Astrocyte (in vitro differentiated cells and primary cell): ENCODE measurements around the gene SIRPG. TPM values are rescaled to one million over a fixed set of nuclear protein-coding genes. Genes with fewer than 3 reads are reported as not detected.

Source experiments
- DNase-seq: peaks from one replicate; pipeline ENCODE4 v3.0.0-alpha.2; 2010; ENCODE audit warnings: low read depth
- FAIRE-seq: peaks from 2 replicates; lab custom pipeline; 2011; peaks lifted over from hg19 to GRCh38; lab: Jason Lieb, UNC
- H2AFZ ChIP-seq: 2 replicates; pipeline ENCODE4 v1.6.0; 2012; ENCODE audit warnings: low read depth, low read length, inconsistent platforms
- H3K27ac ChIP-seq: 2 replicates; pipeline ENCODE4 v1.5.1; 2011; ENCODE audit warnings: low read depth, low read length, inconsistent platforms
- H3K27me3 ChIP-seq: 2 replicates; pipeline ENCODE4 v1.6.0; 2011; ENCODE audit warnings: low read length, inconsistent platforms; ENCODE audit not compliant: insufficient read depth
- H3K36me3 ChIP-seq: 2 replicates; pipeline ENCODE4 v1.5.1; 2011; ENCODE audit warnings: low read length, inconsistent platforms; ENCODE audit not compliant: insufficient read depth
- H3K4me1 ChIP-seq: 2 replicates; pipeline ENCODE4 v1.5.1; 2011; ENCODE audit warnings: low read length, inconsistent platforms; ENCODE audit not compliant: insufficient read depth
- H3K4me2 ChIP-seq: 2 replicates; pipeline ENCODE4 v1.6.0; 2012; ENCODE audit warnings: low read length, inconsistent platforms
- H3K4me3 ChIP-seq: 2 replicates; pipeline ENCODE4 v1.5.1; 2011; ENCODE audit warnings: low read depth, mild to moderate bottlenecking, low read length, inconsistent platforms; ENCODE audit not compliant: insufficient read depth
- H3K79me2 ChIP-seq: 2 replicates; pipeline ENCODE4 v1.6.0; 2012; ENCODE audit warnings: mild to moderate bottlenecking, low read length, inconsistent platforms; ENCODE audit not compliant: insufficient read depth
- H3K9ac ChIP-seq: 2 replicates; pipeline ENCODE4 v1.6.0; 2012; ENCODE audit warnings: mild to moderate bottlenecking, low read length, inconsistent platforms
- H3K9me3 ChIP-seq: 2 replicates; pipeline ENCODE4 v1.5.1; 2012; ENCODE audit warnings: low read depth, mild to moderate bottlenecking, low read length, inconsistent platforms; ENCODE audit not compliant: insufficient read depth
- H4K20me1 ChIP-seq: 2 replicates; pipeline ENCODE4 v1.6.0; 2012; ENCODE audit warnings: low read length, inconsistent platforms; ENCODE audit not compliant: insufficient read depth
- H3K27ac Mint-ChIP-seq: one replicate; pipeline ENCODE4 v1.8.0; 2021; ENCODE audit warnings: mild to moderate bottlenecking, mixed read lengths; ENCODE audit not compliant: unreplicated experiment
- H3K27me3 Mint-ChIP-seq: one replicate; pipeline ENCODE4 v1.8.0; 2021; ENCODE audit warnings: low read depth, mixed read lengths; ENCODE audit not compliant: unreplicated experiment
- H3K36me3 Mint-ChIP-seq: one replicate; pipeline ENCODE4 v1.8.0; 2021; ENCODE audit warnings: low read depth, mixed read lengths; ENCODE audit not compliant: unreplicated experiment
- H3K4me1 Mint-ChIP-seq: one replicate; pipeline ENCODE4 v1.8.0; 2021; ENCODE audit warnings: low read depth, mixed read lengths; ENCODE audit not compliant: unreplicated experiment
- H3K4me3 Mint-ChIP-seq: one replicate; pipeline ENCODE4 v1.8.0; 2021; ENCODE audit warnings: mild to moderate bottlenecking, moderate library complexity, mixed read lengths; ENCODE audit not compliant: unreplicated experiment
- H3K9me3 Mint-ChIP-seq: one replicate; pipeline ENCODE4 v1.8.0; 2021; ENCODE audit warnings: mild to moderate bottlenecking, mixed read lengths; ENCODE audit not compliant: unreplicated experiment
- EZH2 ChIP-seq: IDR thresholded peaks from 2 replicates; pipeline ENCODE4 v1.6.1; 2012; ENCODE audit warnings: mild to moderate bottlenecking, low read length, inconsistent platforms; ENCODE audit not compliant: insufficient read depth
- total RNA-seq: library from RNA; stranded (reverse); gene quantifications from 2 replicates; pipeline ENCODE4 v1.2.1, GENCODE V29; 2021
- TF ChIP-seq, protein P1 (sequence below): IDR thresholded peaks from 2 replicates; pipeline ENCODE4 v1.5.1; 2011; ENCODE audit warnings: low read depth, mild to moderate bottlenecking, inconsistent platforms, low read length, moderate library complexity; ENCODE audit not compliant: insufficient read depth

SIRPG gene
- total RNA-seq, 1 donor from 2014 or later: not detected

DNA sequence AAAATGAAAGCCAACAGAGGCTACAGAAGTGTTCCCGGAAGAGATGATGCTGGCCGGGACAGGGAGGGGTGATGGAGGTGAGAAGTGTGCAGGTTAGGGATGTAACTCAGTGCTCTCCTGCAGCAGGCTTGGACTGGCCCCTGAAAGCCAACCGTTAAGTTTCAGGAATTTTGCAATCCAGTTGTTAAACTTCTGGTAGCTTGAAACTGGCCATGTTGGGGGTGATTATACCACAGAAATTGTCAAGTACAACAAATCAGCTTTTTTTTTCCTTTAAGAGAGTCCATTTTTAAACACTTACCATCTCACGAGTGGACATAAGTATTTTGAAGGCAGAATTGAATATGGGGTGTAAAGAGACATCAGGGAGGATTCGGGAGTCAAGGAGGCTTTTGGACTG lies 29.0 kb downstream of the SIRPG start:
- no peaks in the 10 kb centered on the region for H3K27me3 ChIP-seq
- Mint-ChIP-seq H3K9me3 (no peaks in the 10 kb centered on the region), H3K4me1 (peaks cover 6% of the 10 kb centered on the region), H3K27ac (no peak overlapping the region), H3K27me3 (peaks cover 29% of the 10 kb centered on the region), H3K4me3 (no peak overlapping the region), H3K36me3 (no peaks in the 10 kb centered on the region)
- no peaks in the 10 kb centered on the region for H3K4me1 ChIP-seq
- no peak overlapping the region for H3K27ac ChIP-seq
- no peak for FAIRE-seq
- H3K36me3 ChIP-seq: no peaks in the 10 kb centered on the region
- DNase-seq: no peak
- no peaks in the 10 kb centered on the region for H3K9me3 ChIP-seq
- no peaks in the 10 kb centered on the region for H4K20me1 ChIP-seq
- H3K79me2 ChIP-seq: no peaks in the 10 kb centered on the region
- H2AFZ ChIP-seq: no peak overlapping the region
- TF ChIP-seq, protein P1, sequence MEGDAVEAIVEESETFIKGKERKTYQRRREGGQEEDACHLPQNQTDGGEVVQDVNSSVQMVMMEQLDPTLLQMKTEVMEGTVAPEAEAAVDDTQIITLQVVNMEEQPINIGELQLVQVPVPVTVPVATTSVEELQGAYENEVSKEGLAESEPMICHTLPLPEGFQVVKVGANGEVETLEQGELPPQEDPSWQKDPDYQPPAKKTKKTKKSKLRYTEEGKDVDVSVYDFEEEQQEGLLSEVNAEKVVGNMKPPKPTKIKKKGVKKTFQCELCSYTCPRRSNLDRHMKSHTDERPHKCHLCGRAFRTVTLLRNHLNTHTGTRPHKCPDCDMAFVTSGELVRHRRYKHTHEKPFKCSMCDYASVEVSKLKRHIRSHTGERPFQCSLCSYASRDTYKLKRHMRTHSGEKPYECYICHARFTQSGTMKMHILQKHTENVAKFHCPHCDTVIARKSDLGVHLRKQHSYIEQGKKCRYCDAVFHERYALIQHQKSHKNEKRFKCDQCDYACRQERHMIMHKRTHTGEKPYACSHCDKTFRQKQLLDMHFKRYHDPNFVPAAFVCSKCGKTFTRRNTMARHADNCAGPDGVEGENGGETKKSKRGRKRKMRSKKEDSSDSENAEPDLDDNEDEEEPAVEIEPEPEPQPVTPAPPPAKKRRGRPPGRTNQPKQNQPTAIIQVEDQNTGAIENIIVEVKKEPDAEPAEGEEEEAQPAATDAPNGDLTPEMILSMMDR: no peak
- no peak overlapping the region for H3K4me2 ChIP-seq
- no peak overlapping the region for H3K9ac ChIP-seq
- H3K4me3 ChIP-seq: no peak overlapping the region

DNA sequence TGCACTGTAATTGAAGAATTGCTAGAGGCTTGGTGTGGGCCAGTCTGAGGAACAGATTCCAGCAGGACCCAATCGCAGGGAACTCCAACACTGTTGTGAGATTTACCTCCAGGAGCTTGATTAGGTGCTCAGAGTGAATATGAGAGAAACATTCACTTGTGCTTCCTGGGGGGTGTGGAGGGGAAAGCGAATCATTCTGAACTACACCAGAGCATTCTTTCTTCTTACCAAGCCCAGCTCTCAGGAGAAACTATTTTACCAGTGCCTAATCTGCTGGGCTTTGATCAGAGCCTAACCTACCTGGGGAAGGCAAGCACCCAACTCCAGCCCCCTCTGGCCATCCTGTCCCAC lies 30.4 kb downstream of the SIRPG start:
- no peaks in the 10 kb centered on the region for H3K36me3 ChIP-seq
- Mint-ChIP-seq H3K4me1 (peaks cover 6% of the 10 kb centered on the region), H3K9me3 (no peaks in the 10 kb centered on the region), H3K4me3 (no peak overlapping the region), H3K27ac (no peak overlapping the region), H3K27me3 (peaks cover 29% of the 10 kb centered on the region), H3K36me3 (no peaks in the 10 kb centered on the region)
- no peak overlapping the region for H3K4me3 ChIP-seq
- no peak for TF ChIP-seq EZH2
- TF ChIP-seq, protein P1: no peak
- H3K27me3 ChIP-seq: no peaks in the 10 kb centered on the region
- no peaks in the 10 kb centered on the region for H3K9me3 ChIP-seq
- no peak overlapping the region for H3K4me2 ChIP-seq
- FAIRE-seq: no peak
- no peak overlapping the region for H3K9ac ChIP-seq
- no peaks in the 10 kb centered on the region for H3K4me1 ChIP-seq
- H2AFZ ChIP-seq: no peak overlapping the region
- no peaks in the 10 kb centered on the region for H4K20me1 ChIP-seq
- no peak overlapping the region for H3K27ac ChIP-seq
- no peak for DNase-seq
- H3K79me2 ChIP-seq: no peaks in the 10 kb centered on the region

DNA sequence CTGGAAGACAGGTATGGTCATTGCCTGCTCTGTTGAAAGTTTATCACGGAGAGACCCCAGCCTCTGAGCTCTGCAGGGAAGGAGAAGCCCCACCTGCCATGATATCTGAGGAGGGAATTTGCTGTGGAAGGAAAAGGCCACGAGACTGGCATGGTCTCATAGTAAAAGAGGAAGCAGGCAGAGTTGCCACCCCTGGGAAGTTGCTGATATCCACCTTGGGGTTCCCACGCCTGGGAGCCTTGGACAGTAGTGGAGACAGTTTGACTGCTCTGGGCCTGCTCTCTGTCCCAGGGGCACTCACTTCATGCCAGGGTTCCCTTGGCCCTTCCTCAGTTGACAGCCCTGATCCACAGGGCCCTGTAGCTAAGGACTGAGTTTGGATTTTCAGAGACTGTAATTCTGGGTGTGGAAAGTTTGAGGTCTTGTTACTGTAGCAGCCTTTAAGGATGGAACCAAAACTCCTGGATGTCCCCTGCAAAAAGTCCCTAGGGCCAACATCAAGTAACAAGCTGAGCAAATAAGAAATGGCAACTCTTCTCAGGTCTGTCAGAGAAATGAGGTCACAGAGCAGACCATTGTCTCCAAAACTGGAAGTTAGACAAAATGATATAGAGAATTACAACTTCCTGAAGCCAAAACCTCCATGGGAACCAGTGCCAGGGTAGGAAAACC lies 30.9 kb downstream of the SIRPG start:
- H3K4me1 ChIP-seq: no peaks in the 10 kb centered on the region
- Mint-ChIP-seq H3K4me1 (peaks cover 6% of the 10 kb centered on the region), H3K9me3 (no peaks in the 10 kb centered on the region), H3K27me3 (peaks cover 29% of the 10 kb centered on the region), H3K4me3 (no peak overlapping the region), H3K27ac (no peak overlapping the region), H3K36me3 (no peaks in the 10 kb centered on the region)
- no peak for TF ChIP-seq EZH2
- TF ChIP-seq, protein P1: no peak
- DNase-seq (no peak), FAIRE-seq (no peak)
- H4K20me1 ChIP-seq: no peaks in the 10 kb centered on the region
- no peak overlapping the region for H3K27ac ChIP-seq
- H2AFZ ChIP-seq: no peak overlapping the region
- H3K79me2 ChIP-seq: no peaks in the 10 kb centered on the region
- H3K36me3 ChIP-seq: no peaks in the 10 kb centered on the region
- H3K4me2 ChIP-seq: no peak overlapping the region
- no peaks in the 10 kb centered on the region for H3K27me3 ChIP-seq
- H3K4me3 ChIP-seq: no peak overlapping the region
- no peaks in the 10 kb centered on the region for H3K9me3 ChIP-seq
- no peak overlapping the region for H3K9ac ChIP-seq
